ENCODE results near the gene PCSK5.

- TF ChIP-seq CTCF (IDR thresholded peaks at IDR 0.05) (no peak), POLR2A (IDR thresholded peaks at IDR 0.05) (no peak)
Measured at GRCh38 chr9:75878488-75878860, 12.0 kb upstream of the PCSK5 start.

Measured in stomach (tissue), 4 donors.